ENCODE measurements around the gene EN1. TPM values are rescaled to one million over a fixed set of nuclear protein-coding genes. Genes with fewer than 3 reads are reported as not detected.

EN1 gene
- total RNA-seq, 4 donors from 2014 or later, result not detected

GRCh38 chr2:118822015-118822414, 25.4 kb downstream of the EN1 start:
- Histone ChIP-seq H3K4me1 (no peaks in the 10 kb centered on the region), H3K27me3 (peaks cover 72% of the 10 kb centered on the region)

GRCh38 chr2:118817469-118817868, 30.0 kb downstream of the EN1 start:
- intact Hi-C loops (cut with DNase I; ENCODE audit: low total_unique reads) (no loop called here), in situ Hi-C loops (cut with MboI; ENCODE audit: low pct_ligation_motif_present in 1 of 4, low pct_unique_long_range_greater_than_20kb in 1 of 4, low sequenced_read_pairs in 3 of 4) (no loop called here)
- TF ChIP-seq POLR2AphosphoS5 (IDR thresholded peaks at IDR 0.05) (no peak), POLR2A (IDR thresholded peaks at IDR 0.05) (no peak), CTCF (IDR thresholded peaks at IDR 0.05) (no peak)
- WGBS, 2 donors (ENCODE audit: low coverage in 1 of 2), result 53 to 62% methylated on average over 2 to 4 of the region's 4 CpGs
- DNase-seq, result no peak
- Histone ChIP-seq H3K9me3 (no peaks in the 10 kb centered on the region), H3K27ac (no peak overlapping the region), H3K27me3 (peaks cover 70% of the 10 kb centered on the region), H3K36me3 (no peaks in the 10 kb centered on the region), H3K4me1 (no peaks in the 10 kb centered on the region), H3K4me3 (no peak overlapping the region)

More at GRCh38 chr2:118822015-118822414, 25.4 kb downstream of the EN1 start:
- TF ChIP-seq POLR2A (IDR thresholded peaks at IDR 0.05) (no peak), CTCF (IDR thresholded peaks at IDR 0.05) (no peak), EP300 (IDR thresholded peaks at IDR 0.05; ENCODE audit: low read depth) (no peak), POLR2AphosphoS5 (IDR thresholded peaks at IDR 0.05) (no peak)
- H3K4me3 ChIP-seq, result no peak overlapping the region
- H3K27ac ChIP-seq, result no peak overlapping the region
- no peaks in the 10 kb centered on the region for H3K36me3 ChIP-seq
- no peaks in the 10 kb centered on the region for H3K9me3 ChIP-seq
- intact Hi-C loops (cut with DNase I; ENCODE audit: low total_unique reads), result no loop called here
- in situ Hi-C loops (cut with MboI; ENCODE audit: low pct_ligation_motif_present in 1 of 4, low pct_unique_long_range_greater_than_20kb in 1 of 4, low sequenced_read_pairs in 3 of 4), result no loop called here
- WGBS, 2 donors (ENCODE audit: low coverage in 1 of 2), result 84% methylated on average over 5 of the region's 5 CpGs; no CpG with 5 or more reads in 1 of the 2 donors
- no peak for DNase-seq

GRCh38 chr2:118816669-118817068, 30.8 kb downstream of the EN1 start:
- no peak overlapping the region for H3K4me3 ChIP-seq
- 75% methylated on average over 4 of the region's 4 CpGs; no CpG with 5 or more reads in 1 of the 2 donors for WGBS, 2 donors (ENCODE audit: low coverage in 1 of 2)
- H3K27ac ChIP-seq, result no peak overlapping the region
- no peaks in the 10 kb centered on the region for H3K4me1 ChIP-seq
- intact Hi-C loops (cut with DNase I; ENCODE audit: low total_unique reads) (no loop called here), in situ Hi-C loops (cut with MboI; ENCODE audit: low pct_ligation_motif_present in 1 of 4, low pct_unique_long_range_greater_than_20kb in 1 of 4, low sequenced_read_pairs in 3 of 4) (no loop called here)
- H3K36me3 ChIP-seq, result no peaks in the 10 kb centered on the region
- H3K27me3 ChIP-seq, result peaks cover 71% of the 10 kb centered on the region
- TF ChIP-seq POLR2A (IDR thresholded peaks at IDR 0.05) (no peak), CTCF (IDR thresholded peaks at IDR 0.05) (no peak), EP300 (IDR thresholded peaks at IDR 0.05; ENCODE audit: low read depth) (no peak), POLR2AphosphoS5 (IDR thresholded peaks at IDR 0.05) (no peak)
- DNase-seq, result no peak
- H3K9me3 ChIP-seq, result no peaks in the 10 kb centered on the region

GRCh38 chr2:118815731-118816130, 31.7 kb downstream of the EN1 start:
- intact Hi-C loops (cut with DNase I; ENCODE audit: low total_unique reads) (no loop called here), in situ Hi-C loops (cut with MboI; ENCODE audit: low pct_ligation_motif_present in 1 of 4, low pct_unique_long_range_greater_than_20kb in 1 of 4, low sequenced_read_pairs in 3 of 4) (no loop called here)
- no peaks in the 10 kb centered on the region for H3K9me3 ChIP-seq
- peaks cover 73% of the 10 kb centered on the region for H3K27me3 ChIP-seq
- H3K4me3 ChIP-seq, result no peak overlapping the region
- H3K4me1 ChIP-seq, result no peaks in the 10 kb centered on the region
- H3K27ac ChIP-seq, result no peak overlapping the region
- TF ChIP-seq EP300 (IDR thresholded peaks at IDR 0.05; ENCODE audit: low read depth) (no peak), CTCF (IDR thresholded peaks at IDR 0.05) (no peak), POLR2AphosphoS5 (IDR thresholded peaks at IDR 0.05) (no peak), POLR2A (IDR thresholded peaks at IDR 0.05) (no peak)
- DNase-seq, result no peak
- WGBS, 2 donors (ENCODE audit: low coverage in 1 of 2), result 20 to 66% methylated on average over 1 to 4 of the region's 4 CpGs
- no peaks in the 10 kb centered on the region for H3K36me3 ChIP-seq

All from transverse colon (tissue), 4 donors.